PC-9 (cell line): ENCODE results near the gene SH3PXD2A. TPM values are rescaled to one million over a fixed set of nuclear protein-coding genes. Genes with fewer than 3 reads are reported as not detected.

ENCODE experiments used
- BruUV-seq: library from RNA; stranded (reverse); fragments of 400-500 nt; replicated peaks from 2 replicates; lab custom pipeline; 2021; lab: Mats Ljungman, UMichigan
- CTCF ChIA-PET: fragments of 300-600 bp; sonication (Branson Sonifier 250); formaldehyde crosslinking; loops from one replicate; lab custom pipeline; 2022; ENCODE audit warnings: antibody characterized with exemption; lab: Charles Lee
- POLR2A ChIA-PET: fragments of 300-600 bp; sonication (Branson Sonifier 250); formaldehyde crosslinking; loops from one replicate; lab custom pipeline; 2022; ENCODE audit warnings: antibody characterized with exemption; ENCODE audit not compliant: unreplicated experiment; lab: Charles Lee
- DNase-seq, 2 experiments: peaks; one replicate each; pipeline versions ENCODE4 v3.0.0 to v3.0.0-alpha.2; 2015 to 2022; ENCODE audit warnings: mixed read lengths in 1 of 2
- H2AFZ ChIP-seq: fragments of 200-600 bp; sonication (generic); 2 replicates; pipeline ENCODE4 v1.8.1; 2017; ENCODE audit warnings: antibody characterized with exemption
- H3F3A ChIP-seq: fragments of 200-600 bp; sonication (generic); 2 replicates; pipeline ENCODE4 v1.8.1; 2017; ENCODE audit warnings: antibody characterized with exemption, mild to moderate bottlenecking, low read depth; ENCODE audit not compliant: insufficient read depth
- H3K27ac ChIP-seq: fragments of 200-600 bp; sonication (generic); 2 replicates; pipeline ENCODE4 v1.6.1; 2016; ENCODE audit warnings: mixed run types
- H3K27me3 ChIP-seq: fragments of 200-600 bp; sonication (generic); 2 replicates; pipeline ENCODE4 v1.6.1; 2016; ENCODE audit warnings: low read depth, mixed run types; ENCODE audit not compliant: insufficient read depth
- H3K36me3 ChIP-seq: fragments of 200-600 bp; sonication (generic); 2 replicates; pipeline ENCODE4 v1.6.1; 2016; ENCODE audit warnings: low read depth, mixed run types
- H3K4me1 ChIP-seq: fragments of 200-600 bp; sonication (generic); replicated peaks from 2 replicates; pipeline ENCODE4 v1.6.1; 2016; ENCODE audit warnings: mixed run types; ENCODE audit not compliant: insufficient read depth
- H3K4me2 ChIP-seq: fragments of 200-600 bp; sonication (generic); 2 replicates; pipeline ENCODE4 v1.6.1; 2017; ENCODE audit warnings: mixed run types
- H3K4me3 ChIP-seq: fragments of 200-600 bp; sonication (generic); 2 replicates; pipeline ENCODE4 v1.6.1; 2016; ENCODE audit warnings: mixed run types
- H3K79me2 ChIP-seq: fragments of 200-600 bp; sonication (generic); 2 replicates; pipeline ENCODE4 v1.6.1; 2017; ENCODE audit warnings: low read depth, mixed run types
- H3K9me2 ChIP-seq: fragments of 200-600 bp; sonication (generic); 2 replicates; pipeline ENCODE4 v1.8.1; 2017; ENCODE audit warnings: mild to moderate bottlenecking; ENCODE audit not compliant: insufficient read depth
- H3K9me3 ChIP-seq: fragments of 200-600 bp; sonication (generic); 2 replicates; pipeline ENCODE4 v1.8.1; 2016; ENCODE audit warnings: low read depth; ENCODE audit not compliant: insufficient read depth
- H4K20me1 ChIP-seq: fragments of 200-600 bp; sonication (generic); 2 replicates; pipeline ENCODE4 v1.8.1; 2017; ENCODE audit not compliant: insufficient read depth
- CTCF ChIP-seq: fragments of 200-600 bp; sonication (generic); conservative IDR thresholded peaks from 2 replicates; pipeline ENCODE4 v1.6.1; 2017; ENCODE audit warnings: mixed run types, antibody characterized with exemption, mild to moderate bottlenecking, moderate library complexity
- EZH2 ChIP-seq: fragments of 200-600 bp; sonication (generic); IDR thresholded peaks from 2 replicates; pipeline ENCODE4 v1.8.0; 2017; ENCODE audit warnings: antibody characterized with exemption, low read depth
- intact Hi-C: fragments of 100-400 bp; cut with micrococcal nuclease; formaldehyde crosslinking; loops from one replicate; pipeline ENCODE4 v1.10.0; 2022; ENCODE audit not compliant: unreplicated experiment
- total RNA-seq: library from RNA; stranded (reverse); gene quantifications from 2 replicates; pipeline ENCODE4 v1.2.3, GENCODE V29; 2021

SH3PXD2A gene
- total RNA-seq, 1 experiment from 2014 or later, result 12.5 TPM

- ChIA-PET CTCF (no interaction called here), POLR2A (no interaction called here)
- TF ChIP-seq CTCF, result no peak
- TF ChIP-seq EZH2, result no peak
- Histone ChIP-seq H3K4me1 (no peaks in the 10 kb centered on the region), H3K27ac (no peak overlapping the region), H3K4me3 (no peak overlapping the region), H2AFZ (no peak overlapping the region), H4K20me1 (no peaks in the 10 kb centered on the region), H3K4me2 (no peak overlapping the region), H3K9me2 (no peaks in the 10 kb centered on the region), H3K36me3 (no peaks in the 10 kb centered on the region), H3K79me2 (no peaks in the 10 kb centered on the region), H3K27me3 (no peaks in the 10 kb centered on the region), H3K9me3 (no peaks in the 10 kb centered on the region), H3F3A (no peaks in the 10 kb centered on the region)
- BruUV-seq, result no TSS peak
- DNase-seq, result no peak
- intact Hi-C loops, result no loop called here
Observed at GRCh38 chr10:103619424-103620351, 235.7 kb downstream of the SH3PXD2A start.

GRCh38 chr10:103618575-103619423 is 236.6 kb downstream of the SH3PXD2A start:
- ChIA-PET POLR2A (no interaction called here), CTCF (no interaction called here)
- H3K27ac ChIP-seq, result no peak overlapping the region
- H3K4me1 ChIP-seq, result no peaks in the 10 kb centered on the region
- H4K20me1 ChIP-seq, result no peaks in the 10 kb centered on the region
- no peak overlapping the region for H3K4me3 ChIP-seq
- no peak overlapping the region for H2AFZ ChIP-seq
- no peaks in the 10 kb centered on the region for H3K27me3 ChIP-seq
- H3F3A ChIP-seq, result no peaks in the 10 kb centered on the region
- no peak overlapping the region for H3K4me2 ChIP-seq
- no peaks in the 10 kb centered on the region for H3K79me2 ChIP-seq
- BruUV-seq, result no TSS peak
- intact Hi-C loops, result no loop called here
- no peak for DNase-seq
- no peaks in the 10 kb centered on the region for H3K36me3 ChIP-seq
- H3K9me2 ChIP-seq, result no peaks in the 10 kb centered on the region
- H3K9me3 ChIP-seq, result no peaks in the 10 kb centered on the region
- TF ChIP-seq CTCF (no peak), EZH2 (no peak)

GRCh38 chr10:103617602-103618385 is 237.6 kb downstream of the SH3PXD2A start:
- no peaks in the 10 kb centered on the region for H3K9me2 ChIP-seq
- no peaks in the 10 kb centered on the region for H3K27me3 ChIP-seq
- no peaks in the 10 kb centered on the region for H3K79me2 ChIP-seq
- POLR2A ChIA-PET, result no interaction called here
- CTCF ChIA-PET, result no interaction called here
- no TSS peak for BruUV-seq
- H2AFZ ChIP-seq, result no peak overlapping the region
- no peak overlapping the region for H3K27ac ChIP-seq
- DNase-seq, result no peak
- intact Hi-C loops, result no loop called here
- no peaks in the 10 kb centered on the region for H3F3A ChIP-seq
- H3K36me3 ChIP-seq, result no peaks in the 10 kb centered on the region
- H3K4me3 ChIP-seq, result no peak overlapping the region
- H4K20me1 ChIP-seq, result no peaks in the 10 kb centered on the region
- H3K9me3 ChIP-seq, result no peaks in the 10 kb centered on the region
- H3K4me2 ChIP-seq, result no peak overlapping the region
- no peaks in the 10 kb centered on the region for H3K4me1 ChIP-seq
- TF ChIP-seq EZH2 (no peak), CTCF (no peak)
